Skeletal muscle tissue (tissue), 4 donors: ENCODE data around the gene F11. TPM values are rescaled to one million over a fixed set of nuclear protein-coding genes. Genes with fewer than 3 reads are reported as not detected.
"Not testable (repeated sequence)": the region's sequence is repeated elsewhere in the genome, so short reads cannot be mapped to it uniquely, and the experiment has no call there.

ENCODE experiments used
- H3K27ac ChIP-seq: one replicate; pipeline ENCODE4 v1.7.0; 2013; ENCODE audit warnings: mild to moderate bottlenecking, low read depth, low read length, inconsistent platforms
- H3K27me3 ChIP-seq, 3 donors: one replicate each; pipeline ENCODE4 v1.7.0; 2013; ENCODE audit warnings: low read length in 3 of 3; ENCODE audit not compliant: control insufficient read depth in 3 of 3, insufficient read depth in 3 of 3
- H3K36me3 ChIP-seq, 3 donors: one replicate each; pipeline ENCODE4 v1.7.0; 2013; ENCODE audit warnings: low read length in 3 of 3; ENCODE audit not compliant: control insufficient read depth in 3 of 3, insufficient read depth in 3 of 3
- H3K4me1 ChIP-seq, 3 donors: one replicate each; pipeline ENCODE4 v1.7.0; 2013; ENCODE audit warnings: low read length in 3 of 3, mild to moderate bottlenecking in 3 of 3; ENCODE audit not compliant: control insufficient read depth in 3 of 3, insufficient read depth in 3 of 3
- H3K4me3 ChIP-seq, 3 donors: one replicate each; pipeline ENCODE4 v1.7.0; 2013; ENCODE audit warnings: low read length in 3 of 3
- H3K9ac ChIP-seq, 3 donors: one replicate each; pipeline ENCODE4 v1.7.0; 2013; ENCODE audit warnings: low read length in 3 of 3, mild to moderate bottlenecking in 3 of 3, moderate library complexity in 2 of 3, low read depth in 1 of 3
- H3K9me3 ChIP-seq, 3 donors: one replicate each; pipeline ENCODE4 v1.7.0; 2013; ENCODE audit warnings: low read length in 3 of 3; ENCODE audit not compliant: control insufficient read depth in 3 of 3
- total RNA-seq: library from RNA; depleted of rRNA; stranded (reverse); fragments of >200 nt; gene quantifications from one replicate; pipeline ENCODE4 v1.2.3, GENCODE V29; 2014
- donor health status: Osteomylitis.

Gene F11
- total RNA-seq, 1 donor from 2014 or later = not detected

DNA sequence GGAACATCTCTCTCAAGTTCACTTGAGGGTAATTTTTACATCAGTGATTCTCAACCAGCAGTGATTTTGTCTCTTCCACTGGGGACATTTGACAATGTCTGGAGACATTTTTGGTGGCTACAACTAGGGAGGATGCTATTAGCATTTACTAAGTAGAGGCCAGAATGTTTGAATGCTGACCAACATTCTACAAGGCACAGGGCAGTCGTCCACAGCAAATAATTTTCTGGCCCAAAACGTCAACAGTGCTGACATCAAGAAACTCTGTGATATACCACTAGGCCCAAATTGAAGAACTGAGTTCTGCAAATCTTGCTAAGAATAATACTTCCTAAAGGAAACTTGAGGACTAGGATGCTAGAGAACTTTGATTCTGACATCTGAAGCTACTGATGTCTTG, 31.6 kb upstream of the F11 start:
- H3K4me1 ChIP-seq = no peaks in the 10 kb centered on the region
- H3K27ac ChIP-seq = no peak overlapping the region
- no peaks in the 10 kb centered on the region for H3K9me3 ChIP-seq
- H3K9ac ChIP-seq = no peak overlapping the region
- no peak overlapping the region for H3K4me3 ChIP-seq
- H3K36me3 ChIP-seq = peaks cover 0 to 7% (median 0%) of the 10 kb centered on the region in 3 donors
- H3K27me3 ChIP-seq = no peaks in the 10 kb centered on the region

DNA sequence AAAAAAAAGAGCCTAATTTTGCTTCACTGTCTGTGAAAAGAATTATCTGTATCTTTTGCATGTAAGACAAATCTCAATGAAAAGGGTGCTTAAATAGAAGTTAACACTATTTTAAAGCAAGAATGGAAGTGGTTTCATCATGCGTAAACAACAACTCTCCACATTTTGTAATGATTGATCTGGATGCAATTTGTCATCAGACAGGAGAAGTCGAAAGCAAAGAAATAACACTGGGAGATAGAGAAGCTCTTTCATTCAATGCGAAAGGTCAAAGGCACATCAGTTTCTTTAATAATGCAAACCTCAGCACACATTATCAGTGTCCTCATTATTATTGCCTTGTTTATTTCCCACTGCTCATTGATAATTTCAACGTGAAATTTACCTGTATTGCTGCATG, 29.9 kb upstream of the F11 start:
- H3K36me3 ChIP-seq = peaks cover 0 to 8% (median 3%) of the 10 kb centered on the region in 3 donors
- H3K4me3 ChIP-seq = no peak overlapping the region
- H3K4me1 ChIP-seq = no peaks in the 10 kb centered on the region
- H3K9me3 ChIP-seq = no peaks in the 10 kb centered on the region
- H3K9ac ChIP-seq = no peak overlapping the region
- no peaks in the 10 kb centered on the region for H3K27me3 ChIP-seq
- H3K27ac ChIP-seq = no peak overlapping the region

DNA sequence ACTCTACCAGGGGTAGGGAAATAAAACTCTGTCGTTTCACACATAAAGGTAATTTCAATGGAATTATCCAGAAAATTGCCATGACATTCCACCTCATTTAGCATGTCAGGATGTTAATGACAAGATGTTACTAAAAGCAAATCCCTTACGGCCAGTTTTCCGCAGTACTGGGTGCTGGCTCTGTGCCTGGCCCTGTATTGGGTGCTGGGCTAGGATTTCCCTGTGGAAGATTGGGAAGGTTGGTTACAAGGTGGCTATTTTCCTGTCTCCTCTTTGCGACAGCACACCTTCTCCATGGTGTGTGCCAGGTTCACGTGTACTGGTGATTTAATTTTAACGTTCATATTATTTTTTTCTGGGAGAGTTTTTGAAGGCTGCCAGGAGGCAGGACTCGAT, 25.5 kb upstream of the F11 start:
- Histone ChIP-seq H3K36me3 (peaks cover 0 to 6% (median 3%) of the 10 kb centered on the region in 3 donors), H3K27me3 (no peaks in the 10 kb centered on the region), H3K4me3 (no peak overlapping the region), H3K9ac (no peak overlapping the region), H3K27ac (no peak overlapping the region), H3K9me3 (no peaks in the 10 kb centered on the region), H3K4me1 (no peaks in the 10 kb centered on the region)

DNA sequence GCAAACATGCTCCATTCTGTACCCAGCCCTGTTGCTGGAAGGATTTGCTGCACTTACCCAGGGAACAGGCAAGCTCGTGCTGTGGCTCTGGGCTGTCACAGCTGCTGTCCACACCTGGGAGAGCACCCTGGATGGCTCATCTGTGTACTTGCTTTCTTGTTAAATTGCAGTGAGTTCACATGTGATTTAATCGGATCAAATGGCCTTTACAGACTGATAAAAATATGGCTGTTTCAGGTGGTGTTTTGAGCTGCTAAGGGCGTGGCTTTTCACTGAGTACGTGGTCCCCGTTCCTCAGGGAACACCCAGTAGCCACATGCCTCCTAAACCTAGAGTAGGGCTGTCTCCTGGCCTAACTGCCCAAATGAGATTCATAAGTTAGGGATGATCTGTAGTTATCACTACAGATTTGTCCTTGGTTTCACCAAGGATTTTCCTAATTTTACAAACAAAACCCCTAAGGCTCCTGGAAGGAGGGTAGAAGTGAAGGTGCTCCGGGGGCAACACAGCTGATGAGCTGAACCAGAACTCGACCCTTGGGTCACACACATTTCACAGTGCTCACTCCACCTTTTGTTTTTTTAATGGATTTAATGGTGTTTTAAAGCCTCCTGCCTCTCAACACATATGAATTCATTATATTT, 25.0 kb upstream of the F11 start:
- H3K27me3 ChIP-seq = no peaks in the 10 kb centered on the region
- no peaks in the 10 kb centered on the region for H3K4me1 ChIP-seq
- no peak overlapping the region for H3K4me3 ChIP-seq
- no peak overlapping the region for H3K27ac ChIP-seq
- H3K9me3 ChIP-seq = no peaks in the 10 kb centered on the region
- H3K9ac ChIP-seq = no peak overlapping the region
- peaks cover 0 to 6% (median 3%) of the 10 kb centered on the region in 3 donors for H3K36me3 ChIP-seq

DNA sequence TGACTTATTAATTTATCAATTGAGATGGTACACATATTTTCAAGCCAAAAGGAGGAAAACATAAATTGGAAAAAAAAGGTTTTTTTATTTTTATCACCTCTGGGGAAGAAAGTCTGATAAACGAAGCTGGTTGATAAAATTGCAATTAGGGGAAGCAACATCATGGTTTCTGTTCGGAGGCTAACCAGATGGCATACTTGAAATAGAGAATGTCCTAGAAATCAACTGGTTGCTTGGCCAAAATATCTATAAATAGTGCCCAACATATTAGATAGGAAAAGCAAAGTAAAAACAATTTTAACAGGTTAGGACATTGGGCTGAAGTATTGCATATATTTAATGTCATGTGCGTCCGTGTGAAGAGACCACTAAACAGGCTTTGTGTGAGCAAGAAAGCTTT, 24.4 kb upstream of the F11 start:
- H3K27me3 ChIP-seq = no peaks in the 10 kb centered on the region
- no peak overlapping the region for H3K9ac ChIP-seq
- H3K4me3 ChIP-seq = no peak overlapping the region
- H3K27ac ChIP-seq = no peak overlapping the region
- peaks cover 0 to 6% (median 3%) of the 10 kb centered on the region in 3 donors for H3K36me3 ChIP-seq
- H3K4me1 ChIP-seq = no peaks in the 10 kb centered on the region
- no peaks in the 10 kb centered on the region for H3K9me3 ChIP-seq

DNA sequence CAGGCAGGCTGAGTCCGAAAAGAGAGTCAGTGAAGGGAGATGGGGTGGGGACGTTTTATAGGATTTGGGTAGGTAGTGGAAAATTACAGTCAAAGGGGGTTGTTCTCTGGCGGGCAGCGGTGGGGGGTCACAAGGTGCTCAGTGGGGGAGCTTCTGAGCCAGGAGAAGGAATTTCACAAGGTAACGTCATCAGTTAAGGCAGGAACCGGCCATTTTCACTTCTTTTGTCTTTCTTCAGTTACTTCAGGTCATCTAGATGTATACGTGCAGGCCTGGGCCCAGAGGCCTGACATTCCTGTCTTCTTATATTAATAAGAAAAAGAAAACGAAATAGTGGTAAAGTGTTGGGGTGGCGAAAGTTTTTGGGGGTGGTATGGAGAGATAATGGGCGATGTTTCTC, 24.0 kb upstream of the F11 start:
- not testable (repeated sequence) for H3K4me1 ChIP-seq, H3K36me3 ChIP-seq, H3K9ac ChIP-seq, H3K9me3 ChIP-seq, H3K27me3 ChIP-seq, H3K27ac ChIP-seq, H3K4me3 ChIP-seq

DNA sequence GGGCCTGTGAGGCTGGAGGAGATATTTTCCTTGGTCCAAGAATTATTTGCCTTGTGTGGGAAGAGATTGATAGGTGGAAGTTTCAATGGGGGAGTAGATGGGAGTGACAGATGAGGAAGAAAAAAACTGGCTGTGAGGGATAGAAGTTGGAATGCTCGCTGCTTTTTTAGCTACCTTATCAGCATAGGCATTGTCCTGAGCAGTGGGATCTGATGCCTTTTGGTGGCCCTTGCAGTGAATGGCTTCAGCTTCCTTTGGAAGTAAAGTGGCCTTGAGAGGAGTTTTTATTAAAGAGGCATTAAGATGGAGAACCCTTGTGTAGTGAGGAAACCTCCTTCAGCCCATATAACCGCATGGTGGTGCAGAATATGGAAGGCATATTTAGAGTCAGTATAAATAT, 22.7 kb upstream of the F11 start:
- Histone ChIP-seq H3K9ac (no peak overlapping the region), H3K4me1 (no peaks in the 10 kb centered on the region), H3K9me3 (no peaks in the 10 kb centered on the region), H3K27me3 (no peaks in the 10 kb centered on the region), H3K27ac (no peak overlapping the region), H3K4me3 (no peak overlapping the region), H3K36me3 (peaks cover 0 to 3% (median 2%) of the 10 kb centered on the region in 3 donors)

DNA sequence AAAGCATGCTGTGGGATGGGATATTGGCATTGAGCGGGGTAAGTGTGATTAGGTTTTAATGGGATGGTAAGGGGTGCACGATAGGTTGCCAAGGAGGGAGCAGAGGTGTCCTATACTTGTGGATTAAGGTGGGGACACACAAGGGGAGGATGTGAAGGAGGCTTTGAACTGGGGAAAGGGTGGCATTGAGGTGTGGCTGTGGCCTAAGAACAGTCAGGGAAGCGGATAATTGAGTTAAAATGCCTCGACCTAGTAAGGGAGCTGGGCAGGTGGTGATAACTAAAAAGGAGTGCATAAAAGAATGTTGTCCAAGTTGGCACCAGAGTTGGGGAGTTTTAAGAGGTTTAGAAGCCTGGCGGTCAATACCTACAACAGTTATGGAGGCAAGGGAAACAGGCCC, 21.2 kb upstream of the F11 start:
- peaks cover 0 to 3% (median 2%) of the 10 kb centered on the region in 3 donors for H3K36me3 ChIP-seq
- no peaks in the 10 kb centered on the region for H3K9me3 ChIP-seq
- H3K27me3 ChIP-seq = no peaks in the 10 kb centered on the region
- H3K4me3 ChIP-seq = no peak overlapping the region
- H3K9ac ChIP-seq = no peak overlapping the region
- no peaks in the 10 kb centered on the region for H3K4me1 ChIP-seq
- no peak overlapping the region for H3K27ac ChIP-seq

DNA sequence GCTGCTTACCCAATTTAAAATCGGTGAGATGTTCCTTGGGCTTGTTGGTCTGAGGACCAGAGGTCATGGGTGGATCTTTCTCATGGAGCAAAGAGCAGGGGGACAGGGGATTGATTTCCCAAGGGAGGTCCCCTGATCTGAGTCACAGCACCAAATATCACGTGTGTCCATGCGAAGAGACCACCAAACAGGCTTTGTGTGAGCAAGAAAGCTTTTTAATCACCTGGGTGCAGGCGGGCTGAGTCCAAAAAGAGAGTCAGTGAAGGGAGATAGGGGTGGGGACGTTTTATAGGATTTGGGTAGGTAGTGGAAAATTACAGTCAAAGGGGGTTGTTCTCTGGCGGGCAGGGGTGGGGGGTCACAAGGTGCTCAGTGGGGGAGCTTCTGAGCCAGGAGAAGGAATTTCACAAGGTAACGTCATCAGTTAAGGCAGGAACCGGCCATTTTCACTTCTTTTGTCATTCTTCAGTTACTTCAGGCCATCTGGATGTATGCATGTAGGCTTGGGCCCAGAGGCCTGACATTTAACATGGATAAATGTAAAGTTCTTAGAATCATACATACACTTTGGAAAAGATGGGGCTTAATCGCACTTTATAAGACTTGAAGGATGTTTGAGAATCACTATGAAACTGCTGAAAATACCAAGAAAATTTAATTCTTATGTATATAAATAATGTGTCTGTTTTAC, 18.8 kb upstream of the F11 start:
- H3K27me3 ChIP-seq, H3K4me3 ChIP-seq, H3K9ac ChIP-seq, H3K9me3 ChIP-seq, H3K27ac ChIP-seq, H3K4me1 ChIP-seq, H3K36me3 ChIP-seq: not testable (repeated sequence)

DNA sequence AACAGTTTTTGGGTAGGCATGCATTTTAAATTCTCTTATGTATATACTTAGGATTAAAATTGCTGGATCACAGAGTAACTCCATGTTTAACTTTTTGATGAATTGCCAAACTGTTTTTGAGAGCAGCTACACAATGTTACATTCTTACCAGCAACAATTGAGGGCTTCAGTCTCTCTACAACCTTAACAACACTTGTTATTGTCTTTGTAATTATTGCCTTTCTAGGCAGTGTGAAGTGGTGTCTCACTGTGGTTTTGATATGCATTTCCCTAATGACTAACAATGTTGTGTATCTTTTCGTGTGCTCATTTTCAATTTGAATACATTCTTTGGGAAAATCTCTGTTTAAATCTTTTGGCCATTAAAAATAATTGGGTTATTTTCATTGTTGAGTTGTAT, 17.3 kb upstream of the F11 start:
- no peak overlapping the region for H3K4me3 ChIP-seq
- no peak overlapping the region for H3K9ac ChIP-seq
- H3K27ac ChIP-seq = no peak overlapping the region
- H3K9me3 ChIP-seq = no peaks in the 10 kb centered on the region
- peaks cover 0 to 9% (median 8%) of the 10 kb centered on the region in 3 donors for H3K36me3 ChIP-seq
- no peaks in the 10 kb centered on the region for H3K4me1 ChIP-seq
- H3K27me3 ChIP-seq = no peaks in the 10 kb centered on the region
